Head of caudate nucleus (tissue), 42 donors: ENCODE data around the gene PCGF2.
A peak's percentile ranks its signal among the peaks of the same experiment; 100 is the strongest.

Source experiments
- DNase-seq, 42 donors: peaks; one replicate each; pipeline versions ENCODE4 v3.0.0 to v3.0.0-alpha.2; 2020 to 2021; ENCODE audit warnings: mixed read lengths in 7 of 42
- intact Hi-C: fragments of 100-400 bp; cut with DNase I; formaldehyde crosslinking; loops from one replicate; pipeline ENCODE4 v1.15.0; 2022

PCGF2 gene

GRCh38 chr17:38690386-38690785, 57.8 kb downstream of the PCGF2 start:
- intact Hi-C loops, result no loop called here

GRCh38 chr17:38687286-38687685, 60.9 kb downstream of the PCGF2 start:
- intact Hi-C loops, result no loop called here
- no peak for DNase-seq

More at GRCh38 chr17:38690386-38690785, 57.8 kb downstream of the PCGF2 start:
- no peak for DNase-seq

GRCh38 chr17:38685491-38685890, 62.6 kb downstream of the PCGF2 start:
- intact Hi-C loops, result no loop called here
- peak in 18 of 42 donors; percentile 7 to 60 (median 32) for DNase-seq
